A549 treated with CORT108297 at 1 μM for 4 hours (cell line): ENCODE results near the gene ALPK1. TPM values are rescaled to one million over a fixed set of nuclear protein-coding genes. Genes with fewer than 3 reads are reported as not detected.

Source experiments
- total RNA-seq: library from RNA; stranded (reverse); fragments of 200-300 nt; extraction: Qiagen RNA extraction; gene quantifications from 5 replicates; pipeline ENCODE4 v1.2.3, GENCODE V29; 2022

Gene ALPK1
- 1.7 to 2.5 TPM (median 2.3 TPM) in 5 replicates for total RNA-seq

DNA sequence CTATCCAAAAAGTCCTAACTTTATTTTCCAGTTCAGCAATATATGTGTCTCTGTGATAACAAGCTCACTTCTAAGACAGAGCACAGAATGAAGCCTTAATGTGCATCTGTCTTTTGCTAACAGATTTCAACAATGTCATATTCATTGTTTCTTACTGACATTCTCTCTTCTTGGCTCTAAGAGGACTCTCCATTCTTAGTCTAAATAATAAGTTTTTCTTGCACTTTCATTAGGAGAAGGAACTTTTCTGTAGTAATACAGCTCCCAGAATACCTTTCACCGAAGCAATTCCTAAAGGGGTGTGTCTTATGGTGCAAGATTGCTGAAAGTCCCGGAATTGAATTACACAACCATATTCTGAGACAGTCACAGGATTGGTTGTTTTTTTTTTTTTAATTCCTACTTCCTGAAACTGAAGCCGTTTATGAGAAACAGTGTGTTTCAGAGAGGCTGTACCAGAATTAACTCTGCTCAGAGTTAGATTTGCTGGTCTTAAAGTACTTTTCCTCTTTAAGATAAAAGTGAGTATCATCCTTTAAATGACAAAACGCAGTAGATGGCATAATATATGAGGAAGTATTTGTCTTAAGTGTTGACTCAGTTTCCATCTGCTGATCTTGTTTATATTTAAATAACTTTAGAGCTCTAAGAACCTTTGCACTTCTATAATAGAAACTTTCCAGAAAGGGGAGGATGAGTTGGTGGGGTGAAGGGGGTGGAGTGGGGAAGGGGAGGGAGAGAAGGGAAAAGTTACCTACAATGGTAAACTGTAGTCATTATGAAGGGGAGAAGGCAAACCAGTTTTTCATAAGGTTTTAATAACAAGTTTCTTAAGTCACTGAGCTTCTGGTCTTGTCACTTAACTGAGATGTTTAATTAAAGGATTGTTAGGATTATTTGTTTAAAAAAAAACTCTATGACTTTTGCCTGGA, at the start of gene ALPK1:
Gene ALPK1 (plus strand): TSS at position 421 of the 932 bp plus-strand sequence.

Other genes with a start within 250 kb of the ALPK1 start
- gene FAM241A, start 151.9 kb upstream of the ALPK1 start, total RNA-seq, result 0.88 to 1.1 TPM (median 1.0 TPM) in 5 replicates
- 10.7 to 14.3 TPM (median 12.9 TPM) in 5 replicates for gene AP1AR, start 65.6 kb upstream of the ALPK1 start, total RNA-seq
- gene TIFA, start 11.5 kb upstream of the ALPK1 start, total RNA-seq, result 3.8 to 5.4 TPM (median 5.3 TPM) in 5 replicates
- gene NEUROG2, start 218.8 kb downstream of the ALPK1 start, total RNA-seq, result not detected in 5 replicates